ENCODE measurements around the gene SSTR4. TPM values are rescaled to one million over a fixed set of nuclear protein-coding genes. Genes with fewer than 3 reads are reported as not detected.
"Not testable (repeated sequence)": the region's sequence is repeated elsewhere in the genome, so short reads cannot be mapped to it uniquely, and the experiment has no call there.

Gene SSTR4, protein sequence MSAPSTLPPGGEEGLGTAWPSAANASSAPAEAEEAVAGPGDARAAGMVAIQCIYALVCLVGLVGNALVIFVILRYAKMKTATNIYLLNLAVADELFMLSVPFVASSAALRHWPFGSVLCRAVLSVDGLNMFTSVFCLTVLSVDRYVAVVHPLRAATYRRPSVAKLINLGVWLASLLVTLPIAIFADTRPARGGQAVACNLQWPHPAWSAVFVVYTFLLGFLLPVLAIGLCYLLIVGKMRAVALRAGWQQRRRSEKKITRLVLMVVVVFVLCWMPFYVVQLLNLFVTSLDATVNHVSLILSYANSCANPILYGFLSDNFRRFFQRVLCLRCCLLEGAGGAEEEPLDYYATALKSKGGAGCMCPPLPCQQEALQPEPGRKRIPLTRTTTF
- not detected for total RNA-seq

DNA sequence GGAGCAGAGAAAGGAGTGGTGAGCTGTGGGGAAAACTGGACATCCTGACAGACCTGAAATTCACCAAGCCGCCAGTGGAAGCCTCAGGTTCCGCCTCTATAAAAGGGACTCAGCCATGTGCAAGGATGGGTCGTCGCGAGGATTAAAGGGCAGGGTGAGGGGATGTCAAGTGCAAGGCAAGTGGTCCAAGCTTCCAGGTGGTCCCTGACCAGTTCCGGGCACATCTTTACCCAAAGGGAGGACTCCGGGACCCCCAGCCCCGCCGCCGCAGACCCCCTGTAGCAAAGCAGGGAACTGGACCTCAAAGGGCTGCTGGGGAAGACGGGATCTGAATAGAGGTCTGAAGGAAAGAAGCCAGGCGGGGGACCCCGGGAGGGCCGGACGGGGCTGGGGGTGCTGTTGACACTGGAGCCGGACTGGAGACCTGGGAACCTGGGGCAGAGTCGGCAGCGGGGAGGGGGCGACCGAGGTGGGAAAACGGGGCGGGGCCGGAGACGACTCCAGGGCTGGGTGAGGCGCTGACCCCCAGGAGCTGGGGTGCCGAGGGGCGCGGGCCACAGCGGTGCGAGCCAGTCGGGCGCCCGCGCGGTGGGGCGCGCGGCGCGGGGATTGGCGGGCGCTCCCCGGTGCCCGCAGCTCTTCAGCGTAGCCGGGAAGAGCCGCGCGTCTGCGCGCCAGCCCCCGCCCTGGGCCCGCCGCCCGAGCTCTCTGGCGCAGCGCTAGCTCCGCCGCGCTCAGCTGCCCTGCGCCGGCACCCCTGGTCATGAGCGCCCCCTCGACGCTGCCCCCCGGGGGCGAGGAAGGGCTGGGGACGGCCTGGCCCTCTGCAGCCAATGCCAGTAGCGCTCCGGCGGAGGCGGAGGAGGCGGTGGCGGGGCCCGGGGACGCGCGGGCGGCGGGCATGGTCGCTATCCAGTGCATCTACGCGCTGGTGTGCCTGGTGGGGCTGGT, at the start of gene SSTR4:
Gene SSTR4, plus strand, starts transcription at position 592 of the 951 bp plus-strand sequence. Its CDS starts 172 bp downstream, at position 764.
- Mint-ChIP-seq H3K4me1 (no peaks in the 10 kb centered on the region), H3K4me3 (no peak within 1 kb of the TSS), H3K9me3 (no peaks in the 10 kb centered on the region), H3K27ac (no peak within 1 kb of the TSS), H3K36me3 (ENCODE audit: low read depth) (no peaks in the 10 kb centered on the region), H3K27me3 (peaks cover 15% of the 10 kb centered on the region)
- DNase-seq = no peak
- POLR2A ChIA-PET = no interaction called here
- CTCF ChIA-PET = no interaction called here

DNA sequence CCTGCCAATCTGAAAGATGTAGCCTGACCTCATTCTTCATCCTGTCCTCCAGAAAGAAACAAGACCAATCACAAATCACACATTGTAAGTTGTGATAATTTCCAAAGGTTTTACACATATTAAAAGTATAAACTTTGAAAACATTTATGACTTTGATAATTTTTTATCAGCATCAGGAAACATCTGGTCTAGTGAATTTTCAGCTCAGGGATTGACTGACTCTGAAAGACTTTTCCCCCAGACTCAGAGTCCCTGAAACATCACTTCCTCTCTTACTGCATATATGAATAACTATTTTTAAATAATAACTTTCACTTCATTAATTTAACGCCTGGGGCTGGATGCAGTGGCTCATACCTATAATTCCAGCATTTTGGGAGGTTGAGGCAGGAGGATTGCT, 48.5 kb upstream of the SSTR4 start:
- ChIA-PET CTCF (no interaction called here), POLR2A (no interaction called here)
- Mint-ChIP-seq H3K4me1 (no peaks in the 10 kb centered on the region), H3K36me3 (ENCODE audit: low read depth) (no peaks in the 10 kb centered on the region), H3K9me3 (peaks cover 5% of the 10 kb centered on the region), H3K27me3 (peaks cover 3% of the 10 kb centered on the region), H3K4me3 (no peak overlapping the region), H3K27ac (no peak overlapping the region)
- no peak for DNase-seq

DNA sequence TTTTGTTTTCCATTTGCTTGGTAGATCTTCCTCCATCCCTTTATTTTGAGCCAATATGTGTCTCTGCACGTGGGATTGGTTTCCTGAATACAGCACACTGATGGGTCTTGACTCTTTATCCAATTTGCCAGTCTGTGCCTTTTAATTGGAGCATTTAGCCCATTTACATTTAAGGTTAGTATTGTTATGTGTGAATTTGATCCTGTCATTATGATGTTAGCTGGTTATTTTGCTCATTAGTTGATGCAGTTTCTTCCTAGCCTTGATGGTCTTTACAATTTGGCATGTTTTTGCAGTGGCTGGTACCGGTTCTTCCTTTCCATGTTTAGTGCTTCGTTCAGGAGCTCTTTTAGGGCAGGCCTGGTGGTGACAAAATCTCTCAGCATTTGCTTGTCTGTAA, 43.7 kb upstream of the SSTR4 start:
- H3K9me3 Mint-ChIP-seq; CTCF ChIA-PET; H3K27ac Mint-ChIP-seq; POLR2A ChIA-PET; H3K27me3 Mint-ChIP-seq; DNase-seq; H3K36me3 Mint-ChIP-seq (ENCODE audit: low read depth); H3K4me1 Mint-ChIP-seq; H3K4me3 Mint-ChIP-seq: not testable (repeated sequence)

DNA sequence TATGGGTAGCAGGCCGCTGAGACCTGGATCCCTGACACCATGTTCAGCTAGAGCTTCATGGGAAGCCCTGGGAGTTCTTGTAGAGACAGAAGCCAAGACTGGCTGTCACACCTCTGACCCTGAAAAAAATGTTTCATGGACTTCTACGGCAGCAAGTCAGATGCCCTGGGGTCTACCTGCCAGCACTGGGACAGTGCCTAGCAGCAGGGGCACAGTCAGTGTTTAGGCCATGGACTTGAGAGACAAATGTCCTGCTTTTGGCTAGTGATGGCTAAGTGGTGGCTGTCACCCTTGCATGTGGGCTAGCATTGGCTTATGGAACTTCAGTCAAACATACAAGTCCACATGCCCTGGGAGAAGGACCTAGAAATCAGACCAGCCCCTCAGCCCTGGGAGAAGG, 41.3 kb upstream of the SSTR4 start:
- H3K4me1 Mint-ChIP-seq = no peaks in the 10 kb centered on the region
- DNase-seq = no peak
- no peak overlapping the region for H3K27ac Mint-ChIP-seq
- ChIA-PET CTCF (no interaction called here), POLR2A (no interaction called here)
- H3K9me3 Mint-ChIP-seq = no peaks in the 10 kb centered on the region
- peaks cover 2% of the 10 kb centered on the region for H3K27me3 Mint-ChIP-seq
- H3K36me3 Mint-ChIP-seq (ENCODE audit: low read depth) = no peaks in the 10 kb centered on the region
- no peak overlapping the region for H3K4me3 Mint-ChIP-seq

DNA sequence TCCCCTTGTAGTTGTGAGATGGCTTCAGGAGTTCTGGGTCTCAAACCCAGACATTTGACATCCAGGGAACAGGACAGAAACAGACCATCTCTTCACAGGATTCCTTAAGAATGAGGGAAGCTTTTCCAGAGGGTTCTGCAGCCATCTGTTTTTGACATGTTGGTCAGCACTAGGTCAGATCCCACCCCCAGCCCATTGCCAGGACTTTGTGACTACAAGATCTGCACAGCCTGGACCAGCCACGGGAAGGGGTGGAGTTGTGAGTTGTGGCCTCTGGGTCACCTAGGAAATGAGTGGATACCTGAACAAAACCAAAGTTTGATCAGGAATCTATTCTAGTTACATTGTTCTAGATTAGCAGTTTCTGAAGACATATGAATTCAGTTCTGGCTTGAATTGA, 39.2 kb upstream of the SSTR4 start:
- H3K36me3 Mint-ChIP-seq (ENCODE audit: low read depth) = no peaks in the 10 kb centered on the region
- CTCF ChIA-PET = no interaction called here

DNA sequence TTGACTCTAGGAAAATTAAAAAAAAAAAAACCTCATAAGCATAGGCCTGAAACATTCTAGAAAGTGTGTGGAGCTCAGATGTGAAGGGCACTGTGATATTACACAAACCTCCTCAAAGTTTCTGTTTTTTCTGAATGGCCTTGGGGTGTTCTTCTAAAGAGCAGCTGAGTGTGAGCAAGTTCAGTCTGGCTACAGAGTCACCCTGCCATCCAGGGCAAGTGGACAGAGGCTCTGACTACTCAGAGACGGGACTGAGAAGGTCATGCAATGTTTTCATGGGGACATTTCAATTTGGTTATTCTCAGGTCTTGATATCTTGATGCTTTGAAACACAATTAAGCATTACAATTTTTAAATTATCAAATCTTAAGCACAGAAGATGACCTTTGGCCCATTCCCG, 36.6 kb upstream of the SSTR4 start:
- no peaks in the 10 kb centered on the region for H3K9me3 Mint-ChIP-seq
- POLR2A ChIA-PET = no interaction called here
- DNase-seq = no peak
- no peak overlapping the region for H3K4me3 Mint-ChIP-seq
- H3K27ac Mint-ChIP-seq = no peak overlapping the region
- H3K27me3 Mint-ChIP-seq = peaks cover 2% of the 10 kb centered on the region
- CTCF ChIA-PET = no interaction called here
- H3K4me1 Mint-ChIP-seq = no peaks in the 10 kb centered on the region
- H3K36me3 Mint-ChIP-seq (ENCODE audit: low read depth) = no peaks in the 10 kb centered on the region

More for the DNA sequence above, 39.2 kb upstream of the SSTR4 start:
- POLR2A ChIA-PET = no interaction called here
- H3K27ac Mint-ChIP-seq = no peak overlapping the region
- H3K4me1 Mint-ChIP-seq = no peaks in the 10 kb centered on the region
- no peak overlapping the region for H3K4me3 Mint-ChIP-seq
- H3K27me3 Mint-ChIP-seq = peaks cover 2% of the 10 kb centered on the region
- DNase-seq = no peak
- no peaks in the 10 kb centered on the region for H3K9me3 Mint-ChIP-seq

DNA sequence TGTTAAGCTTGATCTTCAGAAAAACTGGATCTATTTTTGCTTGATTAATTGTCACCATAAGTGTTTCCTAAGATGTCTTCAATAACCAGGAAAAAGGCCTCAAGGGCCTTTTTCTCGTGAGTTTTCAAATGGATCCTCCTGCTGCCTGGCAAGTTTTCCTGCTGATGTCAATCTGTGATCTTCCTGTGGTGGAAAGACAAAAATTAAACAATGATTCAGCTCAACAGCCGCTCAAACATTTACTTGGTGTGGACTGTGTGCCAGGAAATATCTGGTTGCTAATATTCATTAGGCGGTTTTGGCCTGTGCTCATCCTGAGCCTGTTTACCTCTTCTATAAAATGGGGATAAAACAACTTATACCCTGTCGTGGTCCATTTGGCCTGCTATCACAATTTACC, 35.4 kb upstream of the SSTR4 start:
- ChIA-PET POLR2A (no interaction called here), CTCF (interaction anchor here (0.6 kb wide), 1 partner anchor 170 kb away, joined by 3 read pairs; no protein-coding TSS in a partner anchor)
- DNase-seq = no peak
- Mint-ChIP-seq H3K27me3 (peaks cover 2% of the 10 kb centered on the region), H3K4me3 (no peak overlapping the region), H3K4me1 (no peaks in the 10 kb centered on the region), H3K27ac (no peak overlapping the region), H3K9me3 (no peaks in the 10 kb centered on the region), H3K36me3 (ENCODE audit: low read depth) (no peaks in the 10 kb centered on the region)

DNA sequence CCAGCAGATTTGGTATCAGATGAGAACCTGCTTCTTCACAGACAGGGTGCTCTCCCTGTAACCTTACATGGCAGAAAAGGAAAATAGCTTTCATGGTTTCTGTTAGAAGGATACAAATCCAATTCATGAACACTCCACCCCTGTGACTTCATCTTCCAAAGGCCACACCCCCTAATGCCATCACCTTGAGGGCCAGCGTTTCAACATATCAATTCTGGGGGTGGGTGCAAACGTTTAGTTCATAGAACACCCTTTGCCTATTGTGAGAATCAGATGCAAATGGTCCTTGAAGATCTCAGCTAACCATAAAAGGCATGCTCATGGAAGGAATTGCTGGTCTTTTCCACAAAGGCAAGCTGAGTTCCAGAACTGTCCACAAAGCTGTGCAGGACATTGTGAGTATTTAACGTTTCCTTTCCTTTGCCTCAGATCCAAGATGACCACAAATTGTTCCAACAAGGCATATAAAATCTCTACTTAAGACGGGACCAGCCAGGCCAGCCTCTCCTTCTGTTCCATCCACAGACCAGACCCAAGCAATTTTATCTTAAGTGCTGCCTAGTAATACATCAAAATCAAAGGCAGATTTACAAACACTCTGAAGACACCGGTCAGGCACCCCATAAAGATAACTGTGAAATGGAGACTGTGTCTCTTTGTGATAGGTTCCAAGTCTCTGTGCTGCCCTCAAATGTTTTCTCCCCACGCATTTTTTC, 34.7 kb upstream of the SSTR4 start:
- Mint-ChIP-seq H3K4me3 (no peak overlapping the region), H3K4me1 (no peaks in the 10 kb centered on the region), H3K36me3 (ENCODE audit: low read depth) (no peaks in the 10 kb centered on the region), H3K27ac (no peak overlapping the region), H3K27me3 (peaks cover 2% of the 10 kb centered on the region), H3K9me3 (no peaks in the 10 kb centered on the region)
- ChIA-PET CTCF (no interaction called here), POLR2A (no interaction called here)
- no peak for DNase-seq

DNA sequence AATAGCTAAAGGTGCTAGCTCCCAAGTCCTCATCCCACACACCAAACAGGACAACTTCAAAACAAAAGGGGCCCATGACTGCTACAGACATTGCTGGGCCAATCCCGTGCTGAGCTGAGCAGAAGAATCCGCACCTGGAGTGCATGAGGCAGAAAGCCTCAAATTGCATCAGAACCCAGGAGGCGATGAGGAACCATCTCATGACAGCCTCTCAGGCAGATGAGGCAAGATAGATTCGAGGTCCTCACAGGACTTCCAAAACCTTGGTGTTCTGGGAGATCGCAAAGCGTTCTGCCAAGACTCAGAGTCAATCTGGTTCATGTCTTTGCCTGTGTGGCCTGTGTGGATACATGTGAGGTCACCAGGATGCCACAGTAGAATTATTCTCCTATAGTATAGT, 32.8 kb upstream of the SSTR4 start:
- ChIA-PET POLR2A (no interaction called here), CTCF (no interaction called here)
- Mint-ChIP-seq H3K4me3 (no peak overlapping the region), H3K27ac (no peak overlapping the region), H3K4me1 (no peaks in the 10 kb centered on the region), H3K27me3 (no peaks in the 10 kb centered on the region), H3K9me3 (no peaks in the 10 kb centered on the region), H3K36me3 (ENCODE audit: low read depth) (no peaks in the 10 kb centered on the region)
- no peak for DNase-seq

DNA sequence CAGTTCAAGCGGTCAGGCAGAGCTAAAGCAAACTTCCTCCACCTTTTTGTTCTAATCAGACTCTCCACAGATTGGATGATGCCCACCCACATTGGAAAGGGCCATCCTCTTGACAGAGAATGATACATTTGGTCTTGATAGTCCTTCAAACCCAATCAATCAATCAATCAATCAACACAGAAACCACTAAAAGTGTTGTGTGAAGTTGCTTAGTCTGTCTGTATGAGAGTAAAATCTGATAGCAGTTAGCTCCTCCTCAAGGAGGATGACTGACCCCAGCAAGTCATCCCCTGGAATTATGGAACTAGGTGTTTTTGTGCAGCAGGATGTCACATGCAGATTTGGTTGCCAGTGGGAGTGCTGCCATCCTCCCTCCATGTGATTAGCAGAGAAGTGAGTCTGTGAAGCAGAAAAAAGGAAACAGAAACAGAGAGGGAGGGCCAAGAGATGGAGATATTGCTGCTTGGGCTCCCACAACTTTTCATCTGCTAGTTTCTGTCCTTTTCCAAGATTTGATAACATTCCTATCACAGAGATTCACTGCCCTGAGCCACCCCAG, 32.0 kb upstream of the SSTR4 start:
- ChIA-PET CTCF (interaction anchor here (0.6 kb wide), 1 partner anchor 37 kb away, joined by 3 read pairs; no protein-coding TSS in a partner anchor), POLR2A (no interaction called here)
- H3K4me3 Mint-ChIP-seq = no peak overlapping the region
- no peaks in the 10 kb centered on the region for H3K36me3 Mint-ChIP-seq (ENCODE audit: low read depth)
- no peak overlapping the region for H3K27ac Mint-ChIP-seq
- no peak for DNase-seq
- no peaks in the 10 kb centered on the region for H3K4me1 Mint-ChIP-seq
- H3K9me3 Mint-ChIP-seq = no peaks in the 10 kb centered on the region
- no peaks in the 10 kb centered on the region for H3K27me3 Mint-ChIP-seq

DNA sequence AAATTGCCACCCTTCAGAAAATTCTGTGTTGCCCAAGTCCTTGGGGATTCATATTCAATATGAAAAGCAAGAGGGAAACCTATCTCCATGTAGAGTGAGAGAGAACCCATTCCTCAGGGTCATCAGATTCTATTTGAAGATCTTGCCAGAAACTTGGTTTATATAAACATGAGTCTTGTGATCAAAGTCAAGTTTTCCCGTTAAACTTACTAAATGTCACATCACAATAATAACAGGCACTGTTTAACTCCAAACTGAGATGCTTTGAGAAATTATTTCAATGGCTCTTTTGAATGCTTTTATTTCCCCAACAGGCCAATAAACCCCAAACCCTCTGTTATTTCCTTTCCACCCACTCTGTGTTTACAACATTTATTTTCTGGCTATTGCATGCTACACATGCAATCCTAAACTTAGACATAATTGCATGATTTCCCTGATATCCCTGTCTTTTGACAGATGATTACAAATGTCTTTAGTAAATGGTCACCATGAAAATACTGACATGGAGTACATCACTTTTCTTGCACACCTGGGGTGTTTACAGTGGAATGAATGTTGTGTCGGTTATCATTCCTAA, 31.1 kb upstream of the SSTR4 start:
- H3K27ac Mint-ChIP-seq = no peak overlapping the region
- ChIA-PET CTCF (no interaction called here), POLR2A (no interaction called here)
- H3K36me3 Mint-ChIP-seq (ENCODE audit: low read depth) = no peaks in the 10 kb centered on the region
- no peak for DNase-seq
- no peaks in the 10 kb centered on the region for H3K27me3 Mint-ChIP-seq
- no peaks in the 10 kb centered on the region for H3K9me3 Mint-ChIP-seq
- no peak overlapping the region for H3K4me3 Mint-ChIP-seq
- H3K4me1 Mint-ChIP-seq = no peaks in the 10 kb centered on the region

DNA sequence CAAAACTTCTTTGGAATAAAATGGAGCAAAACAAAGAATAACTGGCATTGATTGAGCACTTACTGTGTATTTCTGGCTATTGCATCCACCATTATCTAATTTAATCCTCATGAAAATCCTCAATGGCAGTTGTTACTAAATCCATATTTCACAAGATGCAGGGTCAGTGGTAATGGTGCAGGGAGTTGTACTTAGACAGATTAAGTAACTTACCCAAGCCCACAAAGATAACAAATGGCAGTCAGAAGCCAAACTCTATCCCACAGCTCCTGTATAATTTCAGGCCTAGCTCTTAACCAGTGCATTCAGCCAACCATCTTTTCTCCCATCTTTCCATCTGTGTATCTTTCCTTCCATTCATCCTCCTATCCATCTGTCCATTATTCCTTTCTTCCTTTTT, 29.3 kb upstream of the SSTR4 start:
- ChIA-PET POLR2A (no interaction called here), CTCF (no interaction called here)
- H3K4me3 Mint-ChIP-seq = no peak overlapping the region
- no peaks in the 10 kb centered on the region for H3K4me1 Mint-ChIP-seq
- no peaks in the 10 kb centered on the region for H3K9me3 Mint-ChIP-seq
- H3K27me3 Mint-ChIP-seq = no peaks in the 10 kb centered on the region
- no peak for DNase-seq
- H3K27ac Mint-ChIP-seq = no peak overlapping the region
- no peaks in the 10 kb centered on the region for H3K36me3 Mint-ChIP-seq (ENCODE audit: low read depth)
